Panc1 (cell line): ENCODE data around the gene RAB8A. TPM values are rescaled to one million over a fixed set of nuclear protein-coding genes. Genes with fewer than 3 reads are reported as not detected.

Experiments
- ATAC-seq: fragments of 200-7000 bp; cut with Tn5 transposase; 2 replicates; pipeline ENCODE4 v1.9.1; 2020; ENCODE audit warnings: mild to moderate bottlenecking, moderate library complexity
- BruUV-seq: library from RNA; stranded (reverse); fragments of 400-500 nt; replicated peaks from 2 replicates; lab custom pipeline; 2021; lab: Mats Ljungman, UMichigan
- CTCF ChIA-PET: fragments of 300-600 bp; sonication (Branson Sonifier 250); formaldehyde crosslinking; loops from one replicate; lab custom pipeline; 2022; ENCODE audit warnings: antibody characterized with exemption; lab: Charles Lee
- POLR2A ChIA-PET: fragments of 300-600 bp; sonication (Branson Sonifier 250); formaldehyde crosslinking; loops from one replicate; lab custom pipeline; 2022; ENCODE audit warnings: antibody characterized with exemption; lab: Charles Lee
- DNase-seq: peaks from one replicate; pipeline ENCODE4 v3.0.0-alpha.2; 2010; ENCODE audit warnings: low read depth, low spot score
- H3K27ac ChIP-seq: 2 replicates; pipeline ENCODE4 v1.5.1; 2011; ENCODE audit warnings: mild to moderate bottlenecking, low read length, inconsistent platforms
- H3K27me3 ChIP-seq: fragments of 200-500 bp; sonication (Bioruptor generic); 2 replicates; pipeline ENCODE4 v1.6.0; 2014; ENCODE audit warnings: low read length, inconsistent platforms; ENCODE audit not compliant: control insufficient read depth, insufficient read depth
- H3K36me3 ChIP-seq: fragments of 200-500 bp; sonication (Bioruptor generic); 2 replicates; pipeline ENCODE4 v1.5.1; 2014; ENCODE audit warnings: inconsistent platforms, mild to moderate bottlenecking, low read length, moderate library complexity; ENCODE audit not compliant: control insufficient read depth, insufficient read depth
- H3K4me1 ChIP-seq: 2 replicates; pipeline ENCODE4 v1.5.1; 2011; ENCODE audit warnings: inconsistent platforms, mild to moderate bottlenecking, low read length, moderate library complexity; ENCODE audit not compliant: control insufficient read depth, insufficient read depth
- H3K4me3 ChIP-seq, 2 experiments: 2 replicates each; pipeline ENCODE4 v1.5.1; 2011 to 2012; ENCODE audit warnings: low read depth in 2 of 2, low read length in 2 of 2, mild to moderate bottlenecking in 2 of 2, inconsistent platforms in 1 of 2, moderate library complexity in 1 of 2
- H3K9me3 ChIP-seq: fragments of 200-500 bp; sonication (Bioruptor generic); 2 replicates; pipeline ENCODE4 v1.5.1; 2014; ENCODE audit warnings: low read depth, mild to moderate bottlenecking, inconsistent platforms, low read length, moderate library complexity; ENCODE audit not compliant: control insufficient read depth, insufficient read depth
- POLR2AphosphoS5 ChIP-seq: IDR thresholded peaks from 2 replicates; pipeline ENCODE4 v1.6.1; 2012; ENCODE audit warnings: mild to moderate bottlenecking, low read depth, low read length, moderate library complexity
- SIN3A ChIP-seq: IDR thresholded peaks from 2 replicates; pipeline ENCODE4 v1.6.1; 2012; ENCODE audit warnings: low read depth, mild to moderate bottlenecking, low read length, moderate library complexity, borderline replicate concordance; ENCODE audit not compliant: insufficient read depth
- TCF7L2 ChIP-seq: IDR thresholded peaks from 2 replicates; pipeline ENCODE4 v1.6.1; 2011; ENCODE audit warnings: mild to moderate bottlenecking, low read depth, low read length, inconsistent platforms
- in situ Hi-C: cut with HindIII; loops from 2 replicates; pipeline ENCODE4 v1.10.0; 2016; ENCODE audit warnings: low sequenced_read_pairs, low pct_unique_long_range_greater_than_20kb
- intact Hi-C: fragments of 100-400 bp; cut with micrococcal nuclease; formaldehyde crosslinking; loops from one replicate; pipeline ENCODE4 v1.10.0; 2022; ENCODE audit not compliant: unreplicated experiment
- total RNA-seq: library from RNA; stranded (reverse); gene quantifications from one replicate; pipeline ENCODE4 v1.2.1, GENCODE V29; 2021; ENCODE audit not compliant: unreplicated experiment
- TF ChIP-seq, protein P1 (sequence below): fragments of 450-650 bp; IDR thresholded peaks from 2 replicates; pipeline ENCODE4 v1.5.1; 2017; ENCODE audit warnings: mild to moderate bottlenecking
- TF ChIP-seq, protein P2 (sequence below), 2 experiments: IDR thresholded peaks; 2 replicates each; pipeline ENCODE4 v1.6.1; 2011 to 2012; ENCODE audit warnings: low read depth in 2 of 2, control low read depth in 1 of 2, low read length in 1 of 2, mild to moderate bottlenecking in 1 of 2, moderate library complexity in 1 of 2; ENCODE audit not compliant: insufficient read depth in 1 of 2

The RAB8A gene
- total RNA-seq, 1 experiment from 2014 or later, result 75.8 TPM

DNA sequence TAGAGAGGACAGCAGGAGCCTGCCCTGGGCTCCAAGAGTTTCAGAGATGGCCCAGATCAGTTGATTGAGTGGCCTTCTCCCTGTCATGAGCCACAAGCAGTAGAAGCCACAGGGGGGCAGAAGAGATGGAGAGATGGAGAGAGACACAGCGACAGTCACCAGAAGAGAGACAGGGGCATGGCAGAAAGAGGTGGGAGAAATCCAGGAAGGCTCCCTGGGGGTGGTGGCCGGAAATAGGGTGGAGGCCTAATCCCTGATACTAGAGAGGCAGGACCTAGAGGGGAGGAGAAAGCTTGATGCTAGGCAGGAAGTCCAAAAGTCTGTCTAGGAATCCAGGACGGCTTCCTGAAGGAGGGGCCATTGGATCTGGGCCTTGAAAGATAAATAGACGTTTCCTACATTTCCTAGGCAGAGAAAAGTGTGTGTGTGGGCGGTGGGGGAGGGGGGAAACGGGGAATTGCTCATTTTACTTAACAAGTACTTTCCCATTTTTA lies 45.0 kb upstream of the RAB8A start:
- no peaks in the 10 kb centered on the region for H3K9me3 ChIP-seq
- TF ChIP-seq, protein P1, sequence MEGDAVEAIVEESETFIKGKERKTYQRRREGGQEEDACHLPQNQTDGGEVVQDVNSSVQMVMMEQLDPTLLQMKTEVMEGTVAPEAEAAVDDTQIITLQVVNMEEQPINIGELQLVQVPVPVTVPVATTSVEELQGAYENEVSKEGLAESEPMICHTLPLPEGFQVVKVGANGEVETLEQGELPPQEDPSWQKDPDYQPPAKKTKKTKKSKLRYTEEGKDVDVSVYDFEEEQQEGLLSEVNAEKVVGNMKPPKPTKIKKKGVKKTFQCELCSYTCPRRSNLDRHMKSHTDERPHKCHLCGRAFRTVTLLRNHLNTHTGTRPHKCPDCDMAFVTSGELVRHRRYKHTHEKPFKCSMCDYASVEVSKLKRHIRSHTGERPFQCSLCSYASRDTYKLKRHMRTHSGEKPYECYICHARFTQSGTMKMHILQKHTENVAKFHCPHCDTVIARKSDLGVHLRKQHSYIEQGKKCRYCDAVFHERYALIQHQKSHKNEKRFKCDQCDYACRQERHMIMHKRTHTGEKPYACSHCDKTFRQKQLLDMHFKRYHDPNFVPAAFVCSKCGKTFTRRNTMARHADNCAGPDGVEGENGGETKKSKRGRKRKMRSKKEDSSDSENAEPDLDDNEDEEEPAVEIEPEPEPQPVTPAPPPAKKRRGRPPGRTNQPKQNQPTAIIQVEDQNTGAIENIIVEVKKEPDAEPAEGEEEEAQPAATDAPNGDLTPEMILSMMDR, result no peak; the same call in 1 of the 2 replicates
- no peak for TF ChIP-seq POLR2AphosphoS5
- TF ChIP-seq, protein P2, sequence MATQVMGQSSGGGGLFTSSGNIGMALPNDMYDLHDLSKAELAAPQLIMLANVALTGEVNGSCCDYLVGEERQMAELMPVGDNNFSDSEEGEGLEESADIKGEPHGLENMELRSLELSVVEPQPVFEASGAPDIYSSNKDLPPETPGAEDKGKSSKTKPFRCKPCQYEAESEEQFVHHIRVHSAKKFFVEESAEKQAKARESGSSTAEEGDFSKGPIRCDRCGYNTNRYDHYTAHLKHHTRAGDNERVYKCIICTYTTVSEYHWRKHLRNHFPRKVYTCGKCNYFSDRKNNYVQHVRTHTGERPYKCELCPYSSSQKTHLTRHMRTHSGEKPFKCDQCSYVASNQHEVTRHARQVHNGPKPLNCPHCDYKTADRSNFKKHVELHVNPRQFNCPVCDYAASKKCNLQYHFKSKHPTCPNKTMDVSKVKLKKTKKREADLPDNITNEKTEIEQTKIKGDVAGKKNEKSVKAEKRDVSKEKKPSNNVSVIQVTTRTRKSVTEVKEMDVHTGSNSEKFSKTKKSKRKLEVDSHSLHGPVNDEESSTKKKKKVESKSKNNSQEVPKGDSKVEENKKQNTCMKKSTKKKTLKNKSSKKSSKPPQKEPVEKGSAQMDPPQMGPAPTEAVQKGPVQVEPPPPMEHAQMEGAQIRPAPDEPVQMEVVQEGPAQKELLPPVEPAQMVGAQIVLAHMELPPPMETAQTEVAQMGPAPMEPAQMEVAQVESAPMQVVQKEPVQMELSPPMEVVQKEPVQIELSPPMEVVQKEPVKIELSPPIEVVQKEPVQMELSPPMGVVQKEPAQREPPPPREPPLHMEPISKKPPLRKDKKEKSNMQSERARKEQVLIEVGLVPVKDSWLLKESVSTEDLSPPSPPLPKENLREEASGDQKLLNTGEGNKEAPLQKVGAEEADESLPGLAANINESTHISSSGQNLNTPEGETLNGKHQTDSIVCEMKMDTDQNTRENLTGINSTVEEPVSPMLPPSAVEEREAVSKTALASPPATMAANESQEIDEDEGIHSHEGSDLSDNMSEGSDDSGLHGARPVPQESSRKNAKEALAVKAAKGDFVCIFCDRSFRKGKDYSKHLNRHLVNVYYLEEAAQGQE (IDR thresholded peaks at IDR 0.05; ENCODE audit: insufficient read depth in 1 of 2, low read depth in 2 of 2, low read length in 1 of 2), result no peak
- TF ChIP-seq TCF7L2, result no peak
- TF ChIP-seq SIN3A, result no peak
- H3K36me3 ChIP-seq, result peaks cover 3% of the 10 kb centered on the region; the same call in 1 of the 2 replicates
- H3K4me3 ChIP-seq, result peak overlapping the region in 1 of 2 experiments; percentile 59; a peak in 2 of 4 replicates
- DNase-seq (no peak), ATAC-seq (peak; percentile 54; the same call in 1 of the 2 replicates)
- no peaks in the 10 kb centered on the region for H3K27me3 ChIP-seq
- no TSS peak for BruUV-seq
- H3K27ac ChIP-seq, result no peak overlapping the region; the same call in 1 of the 2 replicates
- H3K4me1 ChIP-seq, result peaks cover 8% of the 10 kb centered on the region
- in situ Hi-C loops, result no loop called here
- ChIA-PET CTCF (interaction anchor here (0.6 kb wide), 1 partner anchor 115 kb away, joined by 6 read pairs; no protein-coding TSS in a partner anchor), POLR2A (no interaction called here)
- intact Hi-C loops, result no loop called here

DNA sequence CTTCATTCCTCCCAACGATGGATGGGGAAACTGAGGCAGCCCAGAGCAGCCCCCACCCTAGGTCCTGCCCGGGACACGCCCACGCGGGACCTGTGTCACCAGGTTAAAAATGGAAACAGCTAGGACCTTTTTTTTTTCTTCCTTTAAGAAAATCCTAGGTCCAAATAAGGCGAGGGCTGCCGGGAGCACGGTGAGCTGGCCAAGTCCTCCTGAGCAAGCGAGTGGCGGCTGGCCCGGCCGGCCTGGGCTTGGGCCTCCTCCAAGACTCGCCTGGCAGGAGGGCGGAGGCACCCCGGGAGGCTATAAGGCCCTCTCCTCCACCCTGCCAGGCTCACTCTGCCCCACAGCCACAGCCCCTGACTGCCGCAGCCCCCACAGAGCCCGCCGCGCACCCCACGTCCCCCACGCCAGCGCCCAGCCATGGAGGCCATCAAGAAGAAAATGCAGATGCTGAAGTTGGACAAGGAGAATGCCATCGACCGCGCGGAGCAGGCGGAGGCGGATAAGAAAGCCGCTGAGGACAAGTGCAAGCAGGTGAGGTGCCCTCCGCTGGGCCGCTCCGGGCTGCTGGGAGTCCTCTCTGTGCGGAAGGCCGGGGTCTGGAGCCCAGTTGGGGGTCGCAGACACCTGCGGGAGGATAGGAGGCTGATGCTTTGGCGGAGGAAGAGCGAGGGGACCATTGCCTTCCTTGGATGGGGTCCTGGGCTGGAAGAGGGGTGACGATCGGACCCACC lies 44.3 kb upstream of the RAB8A start:
- Histone ChIP-seq H3K4me3 (peak overlapping the region; percentile 8 to 59; a peak in 3 of 4 replicates), H3K27me3 (no peaks in the 10 kb centered on the region), H3K9me3 (no peaks in the 10 kb centered on the region), H3K4me1 (peaks cover 8% of the 10 kb centered on the region), H3K27ac (no peak overlapping the region), H3K36me3 (peaks cover 3% of the 10 kb centered on the region; the same call in 1 of the 2 replicates)
- in situ Hi-C loops, result no loop called here
- ATAC-seq (peak; percentile 52), DNase-seq (no peak)
- CTCF ChIA-PET, result no interaction called here
- no TSS peak for BruUV-seq
- POLR2A ChIA-PET, result no interaction called here
- intact Hi-C loops, result no loop called here
- TF ChIP-seq, protein P1, result no peak
- no peak for TF ChIP-seq TCF7L2
